WTC11 (cell line): ENCODE data around the gene PAEP.

ENCODE experiments used
- CBFB ChIP-seq: sonication (generic); formaldehyde crosslinking; IDR thresholded peaks from 2 replicates; pipeline ENCODE4 v1.8.1; 2022; ENCODE audit warnings: mild to moderate bottlenecking, low read depth, missing genetic modification reagents
- ZNF138 ChIP-seq: sonication (generic); formaldehyde crosslinking; conservative IDR thresholded peaks from 2 replicates; pipeline ENCODE4 v1.8.1; 2022; ENCODE audit warnings: mild to moderate bottlenecking, moderate library complexity, missing genetic modification reagents
- ZNF317 ChIP-seq: sonication (generic); formaldehyde crosslinking; IDR thresholded peaks from 2 replicates; pipeline ENCODE4 v1.8.1; 2023; ENCODE audit warnings: low read depth, mild to moderate bottlenecking, moderate library complexity, missing genetic modification reagents, borderline replicate concordance
- TF ChIP-seq, protein P1 (sequence below): fragments of 200-600 bp; IDR thresholded peaks from 2 replicates; pipeline ENCODE4 v1.8.0; 2022; ENCODE audit warnings: antibody characterized with exemption
- TF ChIP-seq, protein P2 (sequence below): sonication (generic); formaldehyde crosslinking; IDR thresholded peaks from 2 replicates; pipeline ENCODE4 v1.8.1; 2023; ENCODE audit warnings: mild to moderate bottlenecking, missing genetic modification reagents

DNA sequence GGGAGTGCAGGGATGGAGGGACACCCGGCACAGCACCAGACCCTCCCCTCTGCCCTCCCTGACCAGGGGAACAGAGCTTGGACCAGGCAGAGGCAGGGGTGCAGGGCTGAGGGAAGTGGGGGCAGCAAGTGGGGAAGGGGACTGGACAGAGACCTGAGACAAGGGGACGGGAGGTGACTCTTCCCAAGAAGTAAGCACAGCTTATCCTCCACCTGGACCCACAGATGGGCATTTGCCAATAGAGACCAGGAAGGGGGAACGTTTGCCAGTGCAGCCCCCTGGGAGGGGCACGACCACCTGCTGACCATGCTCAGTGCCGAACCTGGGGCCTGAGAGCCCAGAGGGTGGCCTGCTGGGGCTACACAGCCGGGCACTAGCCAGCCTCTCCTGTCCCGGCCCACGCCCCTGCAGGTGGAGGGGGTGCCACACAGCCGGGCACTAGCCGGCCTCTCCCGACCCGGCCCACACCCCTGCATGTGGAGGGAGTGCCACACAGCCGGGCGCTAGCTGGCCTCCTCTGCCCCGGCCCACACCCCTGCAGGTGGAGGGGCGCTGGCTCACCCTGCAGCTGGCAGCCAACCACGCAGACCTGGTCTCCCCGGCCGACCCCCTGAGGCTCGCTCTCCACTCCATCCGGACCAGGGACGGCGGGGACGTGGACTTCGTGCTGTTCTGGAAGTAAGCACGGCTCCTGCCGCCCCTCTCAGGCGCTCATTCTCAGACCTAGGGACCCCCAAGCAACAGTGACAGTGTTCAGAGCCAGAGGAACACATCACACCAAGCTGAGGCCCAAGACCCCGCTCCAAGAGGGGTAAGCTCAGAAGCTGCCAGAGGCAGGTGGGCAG lies 53.5 kb downstream of the PAEP start:
- TF ChIP-seq, protein P1, sequence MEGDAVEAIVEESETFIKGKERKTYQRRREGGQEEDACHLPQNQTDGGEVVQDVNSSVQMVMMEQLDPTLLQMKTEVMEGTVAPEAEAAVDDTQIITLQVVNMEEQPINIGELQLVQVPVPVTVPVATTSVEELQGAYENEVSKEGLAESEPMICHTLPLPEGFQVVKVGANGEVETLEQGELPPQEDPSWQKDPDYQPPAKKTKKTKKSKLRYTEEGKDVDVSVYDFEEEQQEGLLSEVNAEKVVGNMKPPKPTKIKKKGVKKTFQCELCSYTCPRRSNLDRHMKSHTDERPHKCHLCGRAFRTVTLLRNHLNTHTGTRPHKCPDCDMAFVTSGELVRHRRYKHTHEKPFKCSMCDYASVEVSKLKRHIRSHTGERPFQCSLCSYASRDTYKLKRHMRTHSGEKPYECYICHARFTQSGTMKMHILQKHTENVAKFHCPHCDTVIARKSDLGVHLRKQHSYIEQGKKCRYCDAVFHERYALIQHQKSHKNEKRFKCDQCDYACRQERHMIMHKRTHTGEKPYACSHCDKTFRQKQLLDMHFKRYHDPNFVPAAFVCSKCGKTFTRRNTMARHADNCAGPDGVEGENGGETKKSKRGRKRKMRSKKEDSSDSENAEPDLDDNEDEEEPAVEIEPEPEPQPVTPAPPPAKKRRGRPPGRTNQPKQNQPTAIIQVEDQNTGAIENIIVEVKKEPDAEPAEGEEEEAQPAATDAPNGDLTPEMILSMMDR: no peak
- TF ChIP-seq ZNF317 (CRISPR knock-in tag) (no peak), CBFB (no peak), ZNF138 (CRISPR knock-in tag) (no peak)
- TF ChIP-seq, protein P2, sequence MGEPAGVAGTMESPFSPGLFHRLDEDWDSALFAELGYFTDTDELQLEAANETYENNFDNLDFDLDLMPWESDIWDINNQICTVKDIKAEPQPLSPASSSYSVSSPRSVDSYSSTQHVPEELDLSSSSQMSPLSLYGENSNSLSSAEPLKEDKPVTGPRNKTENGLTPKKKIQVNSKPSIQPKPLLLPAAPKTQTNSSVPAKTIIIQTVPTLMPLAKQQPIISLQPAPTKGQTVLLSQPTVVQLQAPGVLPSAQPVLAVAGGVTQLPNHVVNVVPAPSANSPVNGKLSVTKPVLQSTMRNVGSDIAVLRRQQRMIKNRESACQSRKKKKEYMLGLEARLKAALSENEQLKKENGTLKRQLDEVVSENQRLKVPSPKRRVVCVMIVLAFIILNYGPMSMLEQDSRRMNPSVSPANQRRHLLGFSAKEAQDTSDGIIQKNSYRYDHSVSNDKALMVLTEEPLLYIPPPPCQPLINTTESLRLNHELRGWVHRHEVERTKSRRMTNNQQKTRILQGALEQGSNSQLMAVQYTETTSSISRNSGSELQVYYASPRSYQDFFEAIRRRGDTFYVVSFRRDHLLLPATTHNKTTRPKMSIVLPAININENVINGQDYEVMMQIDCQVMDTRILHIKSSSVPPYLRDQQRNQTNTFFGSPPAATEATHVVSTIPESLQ: no peak
